HCT116 (cell line): ENCODE data around the gene CD248.

Experiments used
- SP1 ChIP-seq: IDR thresholded peaks from 2 replicates; pipeline ENCODE4 v1.6.1; 2012; ENCODE audit warnings: low read depth
- TF ChIP-seq, protein P1 (sequence below), 3 experiments: fragments of 200-600 bp in 1 of 3; sonication (generic) in 1 of 3; IDR thresholded peaks in 2 of 3; conservative IDR thresholded peaks in 1 of 3; 2 replicates each; pipeline ENCODE4 v1.5.1; 2012 to 2017; ENCODE audit warnings: low read depth in 2 of 3, low read length in 2 of 3, antibody characterized with exemption in 1 of 3, borderline replicate concordance in 1 of 3, control low read depth in 1 of 3, mild to moderate bottlenecking in 1 of 3, mixed read lengths in 1 of 3, mixed run types in 1 of 3, moderate library complexity in 1 of 3; ENCODE audit not compliant: insufficient read depth in 1 of 3

DNA sequence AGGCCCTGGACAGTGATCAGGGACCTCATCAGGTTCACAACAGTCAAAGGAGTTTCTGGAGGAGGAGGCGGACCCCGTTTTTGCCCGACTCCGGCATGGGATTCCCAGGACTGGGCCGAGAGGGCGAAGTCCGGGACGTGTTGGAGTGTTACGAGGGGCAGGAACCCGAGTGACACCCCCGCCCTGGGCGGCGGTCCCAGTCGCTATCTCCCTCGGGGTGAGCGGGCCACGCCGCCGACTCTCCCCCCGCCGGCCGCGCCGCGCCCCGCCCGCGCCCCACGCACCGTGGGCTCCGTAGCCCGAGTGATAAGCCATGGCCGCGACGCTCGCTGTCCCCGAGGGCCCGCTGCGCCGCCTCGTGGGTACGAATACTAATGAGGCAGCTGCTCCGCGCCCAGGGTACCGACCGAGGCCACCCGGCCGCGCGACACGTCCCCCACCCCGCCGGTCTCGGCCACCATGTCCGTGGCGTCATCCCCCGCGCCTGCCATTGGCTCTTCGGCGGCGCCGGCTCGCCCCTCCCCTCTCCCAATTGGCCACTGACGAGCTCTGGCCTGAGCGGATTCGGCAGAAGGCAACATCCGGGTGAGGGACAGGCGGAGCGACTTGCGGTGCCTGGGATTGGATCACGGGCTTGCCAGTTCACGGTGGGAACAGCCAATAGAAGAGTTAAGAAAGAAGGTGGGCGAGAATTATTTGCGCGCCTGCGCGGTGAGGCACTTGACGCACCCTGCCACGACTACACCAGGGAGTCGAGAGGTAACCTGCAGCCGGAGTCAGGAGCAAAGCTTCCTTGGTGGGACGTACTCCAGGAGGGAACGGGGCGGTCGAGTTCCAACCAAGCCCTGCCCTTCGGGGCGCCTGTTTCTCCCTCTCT is 27.9 kb downstream of the CD248 start, which contains the start of gene YIF1A:
- TF ChIP-seq SP1, result no peak
- TF ChIP-seq, protein P1, sequence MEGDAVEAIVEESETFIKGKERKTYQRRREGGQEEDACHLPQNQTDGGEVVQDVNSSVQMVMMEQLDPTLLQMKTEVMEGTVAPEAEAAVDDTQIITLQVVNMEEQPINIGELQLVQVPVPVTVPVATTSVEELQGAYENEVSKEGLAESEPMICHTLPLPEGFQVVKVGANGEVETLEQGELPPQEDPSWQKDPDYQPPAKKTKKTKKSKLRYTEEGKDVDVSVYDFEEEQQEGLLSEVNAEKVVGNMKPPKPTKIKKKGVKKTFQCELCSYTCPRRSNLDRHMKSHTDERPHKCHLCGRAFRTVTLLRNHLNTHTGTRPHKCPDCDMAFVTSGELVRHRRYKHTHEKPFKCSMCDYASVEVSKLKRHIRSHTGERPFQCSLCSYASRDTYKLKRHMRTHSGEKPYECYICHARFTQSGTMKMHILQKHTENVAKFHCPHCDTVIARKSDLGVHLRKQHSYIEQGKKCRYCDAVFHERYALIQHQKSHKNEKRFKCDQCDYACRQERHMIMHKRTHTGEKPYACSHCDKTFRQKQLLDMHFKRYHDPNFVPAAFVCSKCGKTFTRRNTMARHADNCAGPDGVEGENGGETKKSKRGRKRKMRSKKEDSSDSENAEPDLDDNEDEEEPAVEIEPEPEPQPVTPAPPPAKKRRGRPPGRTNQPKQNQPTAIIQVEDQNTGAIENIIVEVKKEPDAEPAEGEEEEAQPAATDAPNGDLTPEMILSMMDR (IDR thresholded peaks at IDR 0.05 in 2 of 3, conservative IDR thresholded peaks at IDR 0.05 in 1 of 3; ENCODE audit: borderline replicate concordance in 1 of 3, insufficient read depth in 1 of 3, low read depth in 2 of 3, low read length in 2 of 3), result no peak
